OCI-M1 (cell line): ENCODE results near the gene PRR5L.
"Not testable (repeated sequence)": the region's sequence is repeated elsewhere in the genome, so short reads cannot be mapped to it uniquely, and the experiment has no call there.

Source experiments
- DNase-seq: peaks from one replicate; lab custom pipeline; 2025; lab: John Stamatoyannopoulos, UW

The PRR5L gene

GRCh38 chr11:36280531-36280930 is 15.6 kb upstream of the PRR5L start:
- no peak for DNase-seq

GRCh38 chr11:36281850-36282249 is 14.2 kb upstream of the PRR5L start:
- no peak for DNase-seq

GRCh38 chr11:36282926-36283325 is 13.2 kb upstream of the PRR5L start:
- DNase-seq = no peak

DNA sequence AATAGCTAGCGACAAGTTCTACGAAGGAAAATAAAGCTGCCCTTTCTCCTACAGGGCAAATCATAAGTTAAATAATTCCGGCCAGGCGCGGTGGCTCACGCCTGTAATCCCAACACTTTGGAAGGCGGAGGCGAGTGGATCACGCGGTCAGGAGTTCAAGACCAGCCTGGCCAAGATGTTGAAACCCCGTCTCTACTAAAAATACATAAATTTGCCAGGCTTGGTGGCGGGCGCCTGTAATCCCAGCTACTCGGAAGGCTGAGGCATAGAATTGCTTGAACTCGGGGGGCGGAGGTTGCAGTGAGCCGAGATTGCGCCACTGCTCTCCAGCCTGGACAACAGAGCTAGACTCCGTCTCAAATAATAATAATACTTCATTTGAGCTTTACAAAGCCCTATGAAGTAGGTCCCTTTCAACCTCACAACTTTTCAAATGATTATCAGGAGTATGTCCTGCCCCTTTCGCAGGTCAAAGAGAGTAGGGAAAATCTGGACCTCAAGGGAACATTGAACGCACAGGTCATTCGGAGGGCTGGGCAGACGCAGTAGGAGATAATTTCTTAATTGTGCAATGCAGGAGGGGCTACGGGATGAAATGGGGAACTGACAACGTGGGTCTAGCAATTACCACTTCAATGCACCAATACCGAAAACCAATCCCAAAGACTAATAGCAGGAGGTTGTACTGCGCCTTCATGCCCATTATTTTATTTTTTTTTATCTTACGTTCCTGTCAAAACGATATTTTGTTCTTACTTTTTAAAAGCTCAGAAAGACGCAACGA is 7.5 kb upstream of the PRR5L start:
- DNase-seq = peak; percentile 56

DNA sequence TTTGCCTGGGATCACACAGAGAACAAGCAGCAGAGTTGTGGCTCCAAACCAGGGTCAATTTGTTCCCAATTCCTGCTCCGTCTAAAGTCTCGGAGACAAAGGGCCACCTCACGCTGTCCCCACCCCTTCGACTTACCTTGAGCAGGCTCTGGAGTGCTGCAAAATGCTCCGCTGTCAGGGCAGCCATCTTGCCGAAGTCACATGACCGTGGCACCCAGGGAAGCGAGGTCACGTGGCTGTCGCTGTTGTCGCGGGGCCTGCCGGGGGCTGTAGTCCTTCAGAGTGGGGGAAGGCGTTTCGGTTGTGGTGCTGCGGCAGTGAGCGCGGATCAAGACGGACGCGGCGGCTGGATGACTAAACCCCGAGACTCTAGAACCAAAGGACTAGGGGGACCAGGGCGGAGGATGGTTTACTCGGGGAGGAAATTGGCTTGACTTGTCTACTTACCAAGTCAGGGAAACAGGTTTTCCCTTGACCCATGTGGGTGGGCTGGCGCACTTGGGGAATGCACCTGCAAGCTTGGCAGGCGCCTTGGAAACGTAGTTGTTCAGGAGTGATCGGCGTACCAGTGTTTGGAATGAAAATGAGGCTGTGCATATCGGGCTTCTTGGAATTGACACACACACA is 6.7 kb upstream of the PRR5L start, which contains the start of gene COMMD9:
Gene COMMD9 (minus strand): TSS at position 199 of the 627 bp plus-strand sequence. CDS start 12 bp downstream, at position 187.
- peak; percentile 94 for DNase-seq

GRCh38 chr11:36292311-36292722 is 3.8 kb upstream of the PRR5L start:
- peak; percentile 69 for DNase-seq

GRCh38 chr11:36296884-36297543 is 926 bp downstream of the PRR5L start:
- peak; percentile 4 for DNase-seq

DNA sequence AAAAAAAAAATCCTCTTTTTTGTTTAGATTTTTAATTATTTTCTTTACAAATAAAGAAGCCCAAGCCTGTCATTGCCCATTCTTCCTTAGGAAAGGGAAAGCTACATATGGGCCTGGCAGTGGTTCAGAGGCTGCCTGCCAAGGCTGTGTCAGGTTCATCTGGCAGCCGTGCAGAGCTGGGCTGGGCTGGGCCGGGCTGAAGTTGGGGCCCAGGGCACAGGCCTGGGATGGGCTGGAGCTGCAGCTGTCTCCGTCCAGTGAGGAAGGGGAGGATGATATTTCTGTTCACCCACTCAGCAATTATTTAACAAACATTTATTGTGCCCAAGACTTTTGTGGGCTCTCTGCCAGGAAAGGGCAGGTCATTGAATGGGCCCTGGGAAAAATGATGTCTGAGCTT is 4.6 kb downstream of the PRR5L start:
- DNase-seq = no peak

DNA sequence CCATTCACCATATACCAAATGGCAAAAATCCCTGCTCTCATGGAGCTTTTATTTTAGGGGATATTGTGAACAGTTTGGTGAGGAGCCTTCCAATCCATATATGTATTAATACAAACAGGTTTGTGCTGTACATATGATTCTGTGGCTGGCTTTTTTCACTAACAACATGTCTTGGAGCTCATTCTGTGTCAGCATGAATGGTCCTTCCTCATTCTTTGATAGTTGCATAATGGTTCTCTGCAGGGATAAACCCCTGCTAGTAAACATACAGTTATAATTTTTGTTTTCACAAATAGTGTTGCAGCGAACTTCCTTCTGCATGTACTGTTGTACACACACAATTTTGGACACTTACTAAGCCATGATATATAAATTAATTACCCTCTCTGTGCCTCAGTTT is 8.3 kb downstream of the PRR5L start:
- no peak for DNase-seq

- DNase-seq = no peak
Observed at GRCh38 chr11:36305047-36305446, 9.0 kb downstream of the PRR5L start.

DNA sequence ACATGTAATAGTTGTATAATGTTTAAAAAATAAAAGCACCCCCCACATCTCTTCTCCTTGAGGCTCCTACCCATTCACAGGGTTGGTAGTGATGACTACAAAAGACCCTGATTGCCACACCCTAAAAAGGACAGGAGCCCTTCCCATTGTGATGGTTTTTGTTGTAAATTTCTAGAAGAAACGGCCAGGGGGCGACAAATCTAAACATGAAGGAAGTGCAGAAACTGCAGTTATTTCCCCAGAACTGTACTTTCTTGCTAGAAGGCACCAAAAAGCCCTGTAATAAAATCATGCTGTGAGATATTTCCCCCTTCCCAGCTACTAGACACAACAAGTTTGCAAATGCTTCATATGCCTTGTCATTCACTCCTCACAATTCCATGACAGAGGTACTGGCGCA is 10.8 kb downstream of the PRR5L start:
- peak; percentile 59 for DNase-seq

DNA sequence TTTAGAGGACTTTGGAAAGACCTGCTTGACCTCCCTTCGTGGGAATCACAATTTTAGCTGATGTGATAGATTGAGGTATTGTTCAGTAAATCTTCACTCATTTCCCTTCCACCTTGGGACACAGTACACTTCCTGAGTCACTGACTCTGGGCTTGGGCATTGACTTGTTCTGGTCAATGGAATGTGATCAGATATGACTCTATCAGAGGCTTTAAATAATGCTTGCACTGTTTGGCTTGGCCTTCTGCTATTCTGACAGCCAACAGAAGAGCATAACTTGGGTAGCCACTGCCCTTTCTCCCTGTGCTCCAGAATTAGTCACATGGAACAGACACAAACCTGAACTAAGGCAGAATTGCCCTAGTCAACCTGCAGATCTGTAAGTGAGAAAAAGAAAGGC is 12.5 kb downstream of the PRR5L start:
- DNase-seq = no peak

DNA sequence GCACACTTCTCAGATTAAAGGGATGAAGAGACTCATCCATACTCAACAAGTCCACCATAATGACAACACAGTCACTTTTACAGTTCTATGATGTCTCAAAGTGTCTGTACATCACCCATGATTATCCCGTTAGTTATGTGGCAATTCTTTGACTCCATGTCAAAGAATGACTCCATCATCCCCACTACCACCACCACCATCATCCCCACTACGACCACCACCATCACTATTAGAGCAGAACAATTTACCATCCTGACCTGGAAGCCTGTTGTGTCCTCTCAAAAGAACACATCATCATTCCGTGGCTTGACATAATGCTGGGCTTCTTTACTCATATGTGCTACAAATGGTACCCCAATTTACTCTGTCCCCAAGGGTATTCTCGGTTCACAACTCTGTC is 13.7 kb downstream of the PRR5L start:
- DNase-seq = no peak

- DNase-seq = no peak
Observed at GRCh38 chr11:36311926-36312595, 16.0 kb downstream of the PRR5L start.

GRCh38 chr11:36312611-36313472 is 16.8 kb downstream of the PRR5L start:
- DNase-seq = no peak

- DNase-seq = no peak
Observed at GRCh38 chr11:36313750-36314433, 17.8 kb downstream of the PRR5L start.

DNA sequence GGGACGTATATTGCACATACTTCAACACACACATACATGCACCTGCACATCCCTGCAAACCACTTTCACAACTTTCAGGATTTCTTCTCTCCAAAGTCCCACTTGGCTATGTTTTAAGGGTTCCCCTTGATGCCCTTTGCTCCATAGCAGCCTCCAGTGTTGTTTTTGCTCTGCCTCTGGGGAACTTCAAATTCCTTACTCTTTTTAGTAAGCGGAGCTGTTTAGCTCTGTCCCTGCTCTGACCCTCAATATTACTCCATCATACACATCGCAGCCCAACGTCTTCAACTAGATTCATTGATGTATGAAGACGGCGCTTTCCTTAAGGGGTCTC is 18.3 kb downstream of the PRR5L start:
- DNase-seq = no peak

- no peak for DNase-seq
Observed at GRCh38 chr11:36316049-36316448, 20.0 kb downstream of the PRR5L start.

DNA sequence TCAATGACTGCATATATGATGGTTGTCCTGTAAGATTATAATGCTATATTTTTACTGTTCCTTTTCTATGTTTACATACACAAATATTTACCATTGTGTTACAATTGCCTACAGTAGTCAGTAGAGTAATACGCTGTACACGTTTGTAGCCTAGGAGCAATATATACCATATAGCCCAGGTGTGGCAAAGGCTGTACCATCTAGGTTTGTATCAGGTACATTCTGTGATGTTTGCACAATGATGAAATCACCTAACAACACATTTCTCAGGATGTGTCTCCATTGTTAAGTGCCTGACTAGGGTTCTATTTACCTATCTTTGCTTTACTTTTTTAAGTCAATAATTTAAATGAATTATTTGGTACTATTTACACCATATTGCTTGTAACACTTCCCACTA is 21.9 kb downstream of the PRR5L start:
- no peak for DNase-seq

- not testable (repeated sequence) for DNase-seq
Observed at GRCh38 chr11:36324956-36325355, 28.9 kb downstream of the PRR5L start.

DNA sequence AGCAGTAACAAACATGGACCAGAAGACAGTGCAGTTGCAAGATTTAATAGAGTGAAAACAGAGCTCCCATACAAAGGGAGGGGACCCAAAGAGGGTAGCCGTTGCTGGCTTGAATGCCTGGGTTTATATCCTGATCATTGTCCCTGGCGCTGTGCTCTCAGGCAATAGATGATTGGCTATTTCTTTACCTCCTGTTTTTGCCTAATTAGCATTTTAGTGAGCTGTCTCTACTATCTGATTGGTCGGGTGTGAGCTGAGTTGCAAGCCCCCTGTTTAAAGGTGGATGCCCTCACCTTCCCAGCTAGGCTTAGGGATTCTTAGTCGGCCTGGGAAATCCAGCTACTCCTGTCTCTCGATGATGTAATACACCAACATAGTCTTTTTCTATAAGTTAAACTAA is 29.3 kb downstream of the PRR5L start:
- DNase-seq = not testable (repeated sequence)
